HG03469 (cell line): ENCODE data around the gene PTGR3.

Experiments used
- ATAC-seq: cut with Tn5 transposase; IDR thresholded peaks from one replicate; pipeline ENCODE4 v1.9.1; 2021; ENCODE audit warnings: mild to moderate bottlenecking, moderate library complexity, moderate number of reproducible peaks; ENCODE audit not compliant: unreplicated experiment

The PTGR3 gene

DNA sequence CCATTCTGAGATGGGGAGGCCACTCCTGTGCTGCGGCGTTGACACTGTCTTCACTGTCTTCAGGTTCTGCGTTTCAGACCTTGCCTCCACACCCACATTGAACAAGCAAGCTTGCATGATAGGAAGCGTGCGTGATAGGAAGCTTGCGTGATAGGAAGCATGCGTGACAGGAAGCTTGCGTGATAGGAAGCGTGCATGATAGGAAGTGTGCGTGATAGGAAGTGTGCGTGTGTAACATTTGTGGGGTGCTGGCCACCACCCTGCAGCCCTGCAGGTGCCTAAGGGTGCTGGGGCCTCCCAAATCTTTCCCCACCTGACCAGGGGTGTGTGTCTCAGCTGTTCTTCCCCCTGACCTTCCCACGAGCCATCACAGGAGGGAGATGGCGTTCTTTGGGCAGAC is 27.0 kb upstream of the PTGR3 start:
- ATAC-seq, result no peak

DNA sequence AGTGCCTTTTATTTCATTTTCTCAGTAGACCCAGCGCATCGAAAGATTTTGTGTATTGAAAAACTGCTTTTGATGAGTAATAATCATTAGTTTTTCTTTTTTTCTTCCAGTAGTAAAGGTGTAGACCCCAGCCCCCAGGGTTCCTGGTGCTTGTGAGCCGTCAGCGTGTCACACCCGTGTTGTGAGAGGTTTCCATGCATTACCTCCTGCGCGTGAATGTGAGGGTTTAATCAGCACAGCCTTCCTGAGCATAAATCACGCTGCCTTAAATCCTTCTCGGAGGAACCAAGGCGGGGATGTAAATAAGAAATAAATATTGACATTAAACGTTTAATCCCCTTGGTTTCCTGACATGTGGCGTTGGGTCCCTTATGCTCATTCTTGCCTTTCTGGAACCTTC is 26.0 kb upstream of the PTGR3 start:
- ATAC-seq, result no peak

DNA sequence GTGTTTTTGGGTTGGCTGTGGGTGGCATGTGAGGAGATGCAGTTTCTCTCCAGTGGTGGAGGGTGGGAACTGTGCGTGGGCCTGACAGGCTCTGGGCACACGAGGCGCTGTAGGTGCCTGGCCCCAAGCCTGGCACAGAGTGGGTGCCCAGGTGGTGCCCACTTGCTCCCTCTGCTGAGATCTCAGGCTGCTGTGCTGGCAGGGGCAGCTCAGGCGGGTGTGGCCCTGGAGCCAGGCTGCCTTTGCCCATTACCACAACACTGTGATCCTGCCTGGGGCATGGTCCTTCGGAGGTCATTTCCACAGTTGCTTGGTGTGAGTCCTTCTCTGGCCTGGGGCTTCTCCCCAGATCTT is 22.1 kb upstream of the PTGR3 start:
- ATAC-seq, result no peak

DNA sequence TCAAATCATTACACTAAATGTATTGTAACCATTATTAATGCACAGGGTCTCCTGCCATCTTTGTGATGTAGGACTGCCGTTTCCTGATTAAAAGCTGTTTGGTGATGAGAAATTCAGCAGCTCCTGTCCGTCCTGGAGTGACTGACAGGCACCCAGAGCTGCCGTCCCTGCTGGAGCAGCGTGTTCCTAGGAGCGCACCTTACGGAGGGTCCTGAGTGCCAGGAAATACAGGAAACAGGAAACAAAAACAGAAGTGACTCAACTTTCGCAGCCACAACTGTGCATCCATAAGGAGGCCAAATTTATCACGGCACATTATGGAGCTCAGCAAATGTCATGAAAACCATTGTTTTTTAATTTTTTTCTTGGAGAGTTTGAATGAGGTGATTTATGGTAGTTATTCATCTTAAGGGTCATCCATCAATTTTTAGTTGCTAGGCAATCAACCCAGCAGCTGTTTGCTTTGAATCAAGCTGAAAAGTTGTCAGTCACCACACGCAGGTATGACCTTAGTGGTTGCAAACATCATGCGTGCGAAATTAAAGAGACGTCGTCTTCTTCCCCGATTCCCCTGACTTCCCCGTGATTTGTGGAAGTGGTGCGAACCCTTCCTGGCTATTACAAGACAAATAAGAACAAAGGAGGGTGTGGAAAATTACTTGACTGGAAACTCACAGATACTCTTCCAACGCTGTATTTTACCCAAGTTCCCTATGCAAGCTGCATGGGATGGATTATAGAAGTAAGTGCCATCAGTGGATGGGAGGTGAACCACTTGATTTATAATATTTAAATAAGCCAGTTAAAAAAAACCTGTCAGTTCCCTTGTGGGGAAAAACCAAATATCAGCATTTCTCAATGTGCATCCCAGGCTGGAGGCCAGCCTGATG is 21.5 kb upstream of the PTGR3 start:
- ATAC-seq, result no peak

DNA sequence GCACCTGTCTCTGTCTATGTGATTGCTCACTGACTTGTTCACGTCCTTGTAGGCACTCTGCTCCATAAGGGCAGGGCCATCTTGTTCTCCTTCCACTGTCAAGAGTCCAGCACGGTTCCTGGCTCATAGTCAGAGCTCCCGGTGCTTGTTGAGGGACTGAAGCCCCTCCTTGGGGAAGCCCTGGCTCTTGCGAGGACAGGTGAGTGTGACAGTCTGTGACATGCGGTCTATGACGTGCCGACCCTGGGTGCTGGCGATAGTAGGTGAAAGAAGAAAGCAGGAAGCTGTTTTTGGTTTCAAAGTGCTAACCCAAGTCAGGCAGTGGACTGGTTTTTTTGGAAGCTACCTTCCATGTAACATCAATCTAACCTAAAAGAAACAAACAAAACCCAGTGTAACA is 20.5 kb upstream of the PTGR3 start:
- ATAC-seq, result no peak

DNA sequence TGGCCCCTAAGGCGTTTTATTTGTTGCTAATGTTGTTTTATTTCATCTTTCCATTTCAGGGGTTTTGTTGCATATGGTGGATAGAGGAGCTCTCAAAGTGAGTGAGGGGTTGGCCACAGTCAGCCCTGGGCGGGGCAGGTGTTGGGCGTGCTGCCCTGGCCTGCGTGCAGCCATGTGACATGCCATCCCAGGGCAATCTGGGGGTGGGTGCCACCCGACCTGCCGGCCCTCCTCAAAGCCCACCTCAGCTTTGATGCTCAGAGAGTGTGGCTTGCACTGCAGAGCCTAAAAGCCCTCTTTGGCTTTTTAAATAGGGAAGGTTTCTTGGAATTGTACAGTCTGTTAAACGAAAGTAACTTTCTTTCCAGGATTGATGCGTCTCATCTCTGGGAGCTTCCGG is 20.0 kb upstream of the PTGR3 start:
- no peak for ATAC-seq

DNA sequence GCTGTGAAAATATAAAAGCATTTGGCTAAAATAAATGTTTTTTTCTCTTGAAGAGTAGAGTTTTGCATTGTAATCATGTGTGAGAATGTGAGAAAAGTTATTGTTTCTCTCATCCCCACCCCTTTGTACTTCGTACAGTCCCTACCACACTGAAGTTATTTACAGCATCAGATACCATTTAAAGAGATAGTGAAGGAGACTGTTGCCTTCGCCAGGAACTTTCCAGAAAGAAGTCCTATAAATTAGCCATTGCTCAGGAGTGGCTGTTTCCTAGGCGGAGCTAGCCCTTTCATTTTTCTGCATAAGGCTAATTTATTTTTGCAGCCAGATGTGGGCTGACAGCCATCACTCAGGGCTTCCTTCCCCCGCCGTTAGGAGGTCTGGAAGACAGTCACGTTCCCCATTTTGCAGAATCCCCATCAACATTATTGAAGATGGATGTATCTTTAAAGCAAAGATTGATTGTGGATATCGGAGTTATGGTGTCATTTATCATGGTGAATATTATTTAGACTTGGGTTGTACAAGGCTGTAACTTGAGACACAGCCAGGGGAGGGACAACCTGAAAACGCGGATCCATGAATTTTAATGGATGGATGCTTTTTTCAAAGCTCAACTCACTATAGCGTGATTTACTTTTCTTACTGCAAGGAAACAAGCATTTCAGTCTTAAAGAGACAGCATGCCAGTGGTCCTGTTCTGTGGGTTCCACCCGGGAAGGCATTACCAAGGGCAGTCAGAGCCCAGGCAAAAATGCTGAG is 18.8 kb upstream of the PTGR3 start:
- ATAC-seq, result no peak

DNA sequence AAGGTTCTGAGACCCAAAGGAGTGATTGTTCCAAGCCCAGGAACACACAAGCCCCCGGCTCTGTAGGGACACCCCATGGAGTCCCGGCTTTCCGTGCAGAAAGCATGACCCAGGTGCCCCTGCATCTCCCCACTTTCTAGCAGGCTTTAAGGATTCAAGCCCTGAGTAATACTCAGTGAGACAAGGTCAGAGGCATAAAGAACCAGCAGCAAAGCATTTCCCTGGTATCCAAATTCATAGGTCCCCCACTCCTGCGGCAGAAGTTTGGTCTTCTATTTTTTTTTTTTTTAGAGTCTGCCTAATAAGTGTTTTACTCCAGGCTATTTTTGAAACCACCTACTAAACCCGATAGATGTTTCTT is 18.0 kb upstream of the PTGR3 start:
- no peak for ATAC-seq

DNA sequence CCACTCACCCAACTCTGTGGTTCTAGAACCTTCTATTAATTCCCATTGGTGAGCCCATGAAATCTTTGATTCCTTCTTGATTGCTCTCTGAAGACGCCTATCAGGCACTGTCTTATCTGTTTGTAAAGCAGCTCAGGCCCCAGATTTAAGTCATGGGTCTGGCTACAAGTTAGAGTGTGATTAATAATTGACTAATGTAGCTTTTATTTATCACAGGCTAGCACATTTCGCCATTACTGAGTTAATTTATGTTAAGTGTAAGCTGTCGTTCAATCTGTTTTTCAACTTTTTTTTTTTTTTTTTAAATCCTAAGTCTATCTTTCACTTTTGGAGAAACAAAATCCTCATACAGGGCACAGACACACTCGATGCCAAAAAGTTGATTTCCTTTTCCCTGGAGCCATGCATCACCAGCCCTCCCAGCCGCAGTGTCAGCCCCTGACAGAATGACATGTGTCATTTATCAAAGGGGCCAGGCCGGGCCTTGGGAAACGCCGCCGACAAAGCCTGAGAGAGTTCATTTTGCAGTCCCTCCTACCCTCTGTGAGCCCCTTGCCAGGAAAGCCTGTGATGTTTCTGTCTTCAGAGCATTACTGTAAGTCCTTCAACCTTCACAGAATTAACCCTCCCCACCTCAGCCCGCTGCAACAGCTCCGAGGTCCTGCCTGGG is 17.5 kb upstream of the PTGR3 start:
- no peak for ATAC-seq

DNA sequence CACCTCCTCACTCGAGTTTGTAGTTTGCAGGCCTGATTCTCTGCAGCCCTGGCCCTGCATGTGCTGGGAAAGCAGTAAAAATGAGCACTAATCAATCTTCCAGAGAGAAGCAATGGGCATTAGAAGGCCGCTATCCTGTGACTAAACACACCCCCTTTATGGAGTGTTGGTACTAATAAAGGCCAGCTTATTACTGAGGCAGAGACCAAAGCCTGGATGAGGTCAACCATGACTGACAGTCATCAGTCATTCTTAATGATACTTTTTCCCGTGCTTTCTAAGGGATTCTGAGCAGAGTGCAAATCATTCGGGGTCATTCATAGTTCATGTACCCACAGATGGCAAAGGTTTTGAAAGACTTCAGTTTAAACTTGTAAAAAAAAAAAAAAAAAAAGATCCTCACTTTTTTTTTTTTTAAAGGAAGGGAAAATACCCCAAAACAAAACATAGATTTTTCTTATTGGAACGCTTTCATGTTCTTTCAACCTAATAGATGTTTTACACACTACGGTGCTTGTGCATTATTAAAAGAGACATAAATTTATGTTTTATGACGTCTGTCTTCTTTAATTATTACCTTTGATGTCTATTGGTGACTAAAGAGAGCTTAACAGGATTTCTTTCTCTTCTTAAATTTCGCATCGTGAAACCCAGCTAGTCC is 14.9 kb upstream of the PTGR3 start:
- no peak for ATAC-seq

DNA sequence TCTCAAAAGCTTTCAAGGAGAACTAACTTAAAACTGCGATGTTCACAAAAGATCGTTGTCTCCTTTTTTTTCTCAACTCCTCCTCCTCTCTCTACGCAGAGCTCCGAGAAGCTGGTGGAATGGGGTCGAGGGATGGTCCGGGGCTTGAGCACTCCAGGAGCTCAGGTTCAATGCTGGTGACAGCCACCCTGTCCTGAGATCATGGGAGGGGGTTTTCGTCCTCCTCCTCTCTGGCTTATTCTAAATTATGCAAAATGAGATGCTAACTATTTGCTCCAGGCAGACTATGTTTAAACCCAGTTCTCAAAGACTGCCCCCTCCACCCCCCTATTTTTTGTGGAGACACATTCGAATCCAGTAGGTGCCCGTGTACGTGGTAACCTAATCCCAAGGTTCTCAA is 13.5 kb upstream of the PTGR3 start:
- ATAC-seq, result no peak

DNA sequence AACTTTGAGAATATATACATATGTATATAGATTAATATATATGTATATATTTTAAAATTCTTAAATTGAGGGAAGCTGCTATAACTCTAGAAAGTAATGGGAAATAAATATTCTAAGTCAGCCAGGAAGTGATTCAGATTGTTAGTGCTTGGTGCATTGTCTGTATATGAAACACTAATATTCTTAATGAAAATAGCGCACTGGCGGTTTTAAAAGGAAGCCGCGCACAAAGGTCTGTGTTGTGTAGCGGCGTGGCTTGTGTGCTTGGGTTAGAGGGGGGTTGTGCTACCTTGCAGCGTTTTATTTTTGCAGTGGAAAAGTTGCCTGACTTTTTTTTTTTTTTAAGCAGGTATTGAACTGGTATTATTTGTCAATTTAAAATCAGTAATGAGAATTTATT is 13.0 kb upstream of the PTGR3 start:
- no peak for ATAC-seq

DNA sequence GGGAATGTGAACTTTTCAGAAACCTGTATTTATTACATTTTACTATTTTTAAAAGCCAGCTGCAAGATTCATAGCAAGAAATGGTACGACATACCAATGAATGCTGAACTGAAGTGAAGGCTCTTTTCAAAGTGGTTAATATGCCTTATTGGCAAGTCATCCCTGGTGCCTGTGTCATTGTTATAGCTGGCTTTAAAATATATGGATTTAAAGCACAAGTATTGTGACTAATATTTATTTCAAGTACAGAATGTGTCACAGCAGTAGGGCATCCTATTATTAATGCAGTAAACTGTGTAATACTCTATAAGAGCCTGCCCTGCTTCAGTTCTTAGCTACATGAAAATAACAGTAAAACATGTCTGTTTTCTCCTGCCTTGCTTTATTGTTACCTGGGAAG is 12.5 kb upstream of the PTGR3 start:
- no peak for ATAC-seq

DNA sequence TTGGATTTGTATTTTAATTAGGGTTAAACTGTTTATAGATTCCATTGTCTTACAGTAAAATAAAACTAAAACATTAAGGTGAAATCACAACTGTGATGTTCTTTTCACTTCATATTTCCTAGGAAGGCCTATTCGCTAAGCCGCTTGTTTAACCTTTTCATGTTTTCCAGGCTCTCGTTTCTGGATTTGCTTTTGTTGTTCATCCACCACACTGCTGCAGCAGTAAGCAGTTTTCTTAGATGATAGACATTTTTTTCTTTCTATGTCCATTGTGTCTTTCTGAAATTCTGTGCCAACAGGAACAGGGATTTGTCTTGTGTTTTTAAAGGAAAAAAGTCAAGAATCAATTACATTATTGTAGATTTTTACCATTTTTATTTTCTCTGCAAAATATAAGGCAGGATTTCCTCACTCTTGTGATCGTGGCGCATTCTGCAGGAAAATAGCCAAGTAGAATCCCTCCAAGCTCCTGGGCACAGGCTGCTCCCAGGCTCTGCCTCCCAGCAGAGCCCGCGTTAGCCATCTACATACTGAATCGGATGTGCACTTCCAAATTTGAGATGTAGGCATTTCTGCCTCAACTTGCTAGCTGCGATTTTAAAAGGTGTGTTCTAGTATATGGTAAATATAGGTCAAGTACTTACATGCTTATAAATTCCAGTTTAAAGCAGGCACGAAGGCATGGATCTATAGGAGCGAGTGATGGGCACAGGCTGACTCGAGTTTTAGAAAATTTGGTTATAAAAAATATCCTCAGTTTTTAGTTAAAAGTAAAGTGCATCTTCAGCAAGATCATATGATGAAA is 11.8 kb upstream of the PTGR3 start:
- no peak for ATAC-seq

DNA sequence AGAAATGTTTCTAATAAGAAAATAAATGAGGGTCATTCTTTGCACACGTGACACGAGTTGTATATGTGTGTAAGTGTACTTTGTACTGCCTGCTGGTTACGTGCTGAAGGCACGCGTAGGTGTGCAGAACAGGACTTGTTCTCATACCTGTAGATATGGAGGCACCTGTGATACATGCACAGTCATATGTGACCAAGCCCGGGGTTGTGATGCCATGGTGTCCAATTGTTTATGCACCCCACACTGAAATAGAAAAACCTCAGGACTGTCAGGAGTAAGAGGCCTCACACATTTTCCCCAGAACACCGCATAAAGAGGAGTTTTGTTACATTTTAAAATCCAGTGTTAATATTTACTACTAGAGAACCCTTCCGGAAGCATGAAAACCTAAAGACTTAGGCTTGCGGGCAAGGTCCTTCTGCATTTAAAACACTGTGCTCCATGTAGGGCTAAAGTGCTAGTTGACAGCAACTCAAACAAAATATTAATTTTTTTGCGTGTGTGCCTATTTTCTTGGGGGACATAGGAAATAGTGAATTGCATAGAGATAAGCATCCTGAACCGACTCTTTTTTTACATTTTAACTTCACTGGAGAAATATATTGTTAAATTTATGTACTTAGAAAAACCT is 10.9 kb upstream of the PTGR3 start:
- no peak for ATAC-seq

DNA sequence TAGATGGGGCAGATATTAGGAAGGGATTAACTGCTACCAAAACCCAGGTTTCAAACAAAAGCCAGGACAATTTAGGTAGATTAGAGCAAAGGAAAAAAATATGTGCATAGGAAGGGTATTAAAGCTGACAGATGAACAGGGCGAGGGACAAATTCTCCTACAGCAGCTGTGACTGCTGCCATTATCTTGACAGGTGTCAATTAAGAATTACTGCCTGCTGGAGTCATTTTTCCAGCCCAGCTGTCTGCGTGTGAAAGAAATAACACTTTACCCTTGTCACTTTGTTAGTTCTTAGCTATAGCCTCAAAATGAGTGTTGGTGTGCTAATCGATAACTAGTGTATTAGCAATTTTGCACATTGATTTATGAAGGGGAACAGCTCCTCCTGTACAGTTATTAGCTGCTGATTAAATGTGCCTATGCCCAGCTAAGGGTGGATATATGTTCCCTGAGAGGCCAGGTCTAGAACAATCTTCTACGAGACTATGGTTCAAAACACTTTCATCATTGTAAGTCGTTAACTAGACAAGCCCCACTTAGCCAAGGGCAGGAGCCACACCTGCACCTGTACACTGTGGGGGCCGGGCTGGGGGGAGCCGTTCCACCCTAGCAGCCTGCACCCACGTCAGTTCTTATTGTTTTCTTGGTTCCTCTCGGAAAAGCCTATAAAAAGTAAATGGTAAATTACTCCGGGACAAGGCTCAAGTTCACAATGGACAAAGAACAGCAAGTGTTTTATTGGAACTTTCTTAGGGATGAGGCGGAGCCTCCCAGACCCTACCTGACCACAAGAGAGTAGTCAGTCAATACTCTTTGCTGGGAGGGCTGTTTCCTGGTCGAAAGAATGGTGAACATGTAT is 9.4 kb upstream of the PTGR3 start:
- no peak for ATAC-seq

DNA sequence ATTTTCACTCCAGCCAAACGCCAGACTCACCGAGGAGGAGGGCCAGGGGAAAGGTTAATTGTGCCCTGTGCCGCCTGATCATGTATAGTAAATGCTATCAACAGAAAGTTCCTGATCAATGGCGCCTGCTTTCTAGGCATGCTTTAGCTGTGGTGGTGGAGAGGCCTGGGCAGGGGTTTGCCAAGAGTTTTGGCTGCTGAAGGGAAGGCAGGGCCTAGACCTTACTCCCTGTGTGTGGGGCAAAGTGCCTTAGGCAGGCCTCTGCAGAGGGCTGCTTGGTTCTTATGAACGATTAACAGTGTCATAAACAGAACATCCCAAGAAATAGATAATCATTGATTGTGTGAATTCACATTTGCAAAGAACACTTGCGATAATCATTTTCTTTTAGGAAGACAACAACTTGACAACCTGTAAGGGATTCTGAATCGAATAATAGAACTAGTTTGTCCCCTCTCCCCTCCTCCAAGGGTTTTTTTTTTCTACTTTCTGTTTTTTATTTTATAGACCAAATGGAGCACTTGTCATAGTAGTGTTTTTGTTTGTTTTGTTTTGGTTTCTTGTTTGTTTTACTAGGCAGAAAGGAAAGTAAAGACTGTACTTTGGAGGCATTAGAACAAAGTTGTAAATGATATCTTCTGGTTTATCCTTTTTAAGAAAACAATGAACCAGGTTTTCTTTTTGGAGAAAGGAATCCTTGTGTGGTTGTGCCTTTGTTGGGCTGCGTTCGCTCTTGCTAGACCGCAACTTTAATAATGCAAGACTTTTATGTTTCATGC is 8.2 kb upstream of the PTGR3 start:
- no peak for ATAC-seq

DNA sequence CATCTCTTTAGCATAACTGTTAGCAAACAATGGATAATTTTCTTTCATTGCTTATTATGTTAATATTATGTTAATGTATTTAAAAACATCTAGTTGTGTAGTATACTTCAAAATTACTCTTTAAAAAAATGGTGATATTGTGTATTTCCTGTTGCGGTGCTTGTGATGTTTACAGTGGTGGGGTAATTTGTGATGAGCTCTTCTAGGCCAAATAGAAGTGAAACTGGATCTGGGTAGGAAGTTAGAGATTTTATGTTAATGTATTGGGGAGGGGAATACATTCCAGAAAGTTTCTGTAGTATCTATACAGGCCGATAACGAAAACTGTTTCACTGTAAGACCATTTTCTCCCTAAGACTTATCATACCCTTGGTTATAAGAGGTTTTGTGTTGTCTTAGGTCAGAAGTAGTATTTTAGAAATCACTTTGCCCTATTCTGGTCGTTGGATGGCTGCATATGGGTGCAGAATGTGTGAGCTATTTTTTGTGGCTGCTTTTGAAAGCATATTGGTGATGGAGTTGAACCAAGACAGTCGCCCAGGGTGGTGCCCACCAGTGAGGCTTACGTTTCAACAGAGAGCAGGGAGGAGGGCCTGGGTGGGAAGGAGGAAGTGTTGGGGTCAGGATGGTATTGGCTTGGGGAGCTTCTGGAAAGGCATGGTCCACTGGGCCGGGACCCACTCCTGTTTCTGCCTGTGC is 7.4 kb upstream of the PTGR3 start:
- ATAC-seq, result no peak
